Esophagus muscularis mucosa (tissue), 4 donors: Measurements from ENCODE around the gene SMCO4. TPM values are rescaled to one million over a fixed set of nuclear protein-coding genes. Genes with fewer than 3 reads are reported as not detected.

Experiments used
- DNase-seq: peaks from one replicate; pipeline ENCODE4 v3.0.0-alpha.2; 2017; ENCODE audit errors: extremely low spot score
- H3K27ac ChIP-seq, 4 donors: fragments of 200-600 bp; sonication (generic); replicated peaks in 1 of 4; 1 replicate in 3 of 4; 2 replicates in 1 of 4; pipeline ENCODE4 v1.5.1; 2016 to 2019; ENCODE audit warnings: mild to moderate bottlenecking in 1 of 4
- H3K27me3 ChIP-seq, 4 donors: fragments of 200-600 bp; sonication (generic); one replicate each; pipeline versions ENCODE4 v1.5.1 to v1.6.0; 2016 to 2019
- H3K36me3 ChIP-seq, 4 donors: fragments of 200-600 bp; sonication (generic); one replicate each; pipeline ENCODE4 v1.5.1; 2016 to 2019
- H3K4me1 ChIP-seq, 4 donors: fragments of 200-600 bp; sonication (generic); one replicate each; pipeline ENCODE4 v1.5.1; 2016 to 2019
- H3K4me3 ChIP-seq, 4 donors: fragments of 200-600 bp; sonication (generic); 1 replicate in 2 of 4; 2 replicates in 2 of 4; pipeline ENCODE4 v1.5.1; 2016 to 2019; ENCODE audit warnings: mild to moderate bottlenecking in 4 of 4, moderate library complexity in 1 of 4
- H3K9me3 ChIP-seq, 4 donors: fragments of 200-600 bp; sonication (generic); 1 replicate in 3 of 4; 2 replicates in 1 of 4; pipeline ENCODE4 v1.5.1; 2016 to 2019
- CTCF ChIP-seq, 3 experiments: fragments of 200-600 bp in 2 of 3; fragments of 450-650 bp in 1 of 3; sonication (generic) in 2 of 3; IDR thresholded peaks; one replicate each; pipeline ENCODE4 v1.5.1; 2017 to 2019; ENCODE audit warnings: antibody characterized with exemption in 3 of 3, mild to moderate bottlenecking in 2 of 3, moderate library complexity in 1 of 3
- EP300 ChIP-seq: sonication (generic); formaldehyde crosslinking; IDR thresholded peaks from one replicate; pipeline ENCODE4 v1.6.1; 2017; ENCODE audit warnings: antibody characterized with exemption
- POLR2A ChIP-seq: fragments of 450-650 bp; IDR thresholded peaks from one replicate; pipeline ENCODE4 v1.6.1; 2017; ENCODE audit warnings: antibody characterized with exemption, moderate library complexity, mild to moderate bottlenecking, low read depth
- POLR2AphosphoS5 ChIP-seq, 2 donors: sonication (generic); formaldehyde crosslinking; IDR thresholded peaks; one replicate each; pipeline ENCODE4 v1.6.1; 2017; ENCODE audit warnings: antibody characterized with exemption in 2 of 2
- WGBS: methylation state at CpG from one replicate; pipeline ENCODE4 v1.1.5; 2018; 5-methylcytosine and 5-hydroxymethylcytosine counted together
- intact Hi-C: fragments of 100-400 bp; cut with DNase I; formaldehyde crosslinking; loops from one replicate; pipeline ENCODE4 v1.15.1; 2023
- total RNA-seq, 4 donors: library from RNA; depleted of rRNA; stranded (reverse); fragments of >200 nt; gene quantifications; one replicate each; pipeline versions ENCODE4 v1.1.0 to v1.2.1, GENCODE V29; 2016

SMCO4 gene
- total RNA-seq, 4 donors from 2014 or later = 6.2 to 18.6 (median 10.3) TPM

- TF ChIP-seq POLR2AphosphoS5 (IDR thresholded peaks at IDR 0.05) (no peak), POLR2A (no peak), CTCF (IDR thresholded peaks at IDR 0.05) (no peak), EP300 (no peak)
- H3K27me3 ChIP-seq = no peaks in the 10 kb centered on the region
- no peaks in the 10 kb centered on the region for H3K36me3 ChIP-seq
- DNase-seq = peak; percentile 90
- peaks cover 0 to 11% (median 0%) of the 10 kb centered on the region in 4 donors for H3K9me3 ChIP-seq
- peaks cover 8 to 15% (median 12%) of the 10 kb centered on the region in 4 donors for H3K4me1 ChIP-seq
- WGBS = 94% methylated on average over 2 of the region's 2 CpGs
- no peak overlapping the region for H3K4me3 ChIP-seq
- intact Hi-C loops = no loop called here
- no peak overlapping the region for H3K27ac ChIP-seq
Observed at GRCh38 chr11:93574638-93575220, 31.5 kb upstream of the SMCO4 start.

GRCh38 chr11:93573184-93573583, 30.0 kb upstream of the SMCO4 start:
- no peaks in the 10 kb centered on the region for H3K36me3 ChIP-seq
- H3K27me3 ChIP-seq = no peaks in the 10 kb centered on the region
- 95% methylated on average over 1 of the region's 1 CpG for WGBS
- no peak for TF ChIP-seq POLR2A
- TF ChIP-seq POLR2AphosphoS5 (IDR thresholded peaks at IDR 0.05) = no peak
- no peak for TF ChIP-seq CTCF (IDR thresholded peaks at IDR 0.05)
- no peak for TF ChIP-seq EP300
- H3K27ac ChIP-seq = no peak overlapping the region
- H3K4me1 ChIP-seq = peaks cover 10 to 16% (median 15%) of the 10 kb centered on the region in 4 donors
- DNase-seq = peak; percentile 42
- no peak overlapping the region for H3K4me3 ChIP-seq
- H3K9me3 ChIP-seq = no peaks in the 10 kb centered on the region
- intact Hi-C loops = no loop called here

GRCh38 chr11:93572621-93573020, 29.4 kb upstream of the SMCO4 start:
- no peak for DNase-seq
- 79% methylated on average over 3 of the region's 3 CpGs for WGBS
- Histone ChIP-seq H3K9me3 (no peaks in the 10 kb centered on the region), H3K27ac (no peak overlapping the region), H3K4me1 (peaks cover 16 to 22% (median 20%) of the 10 kb centered on the region in 4 donors), H3K36me3 (no peaks in the 10 kb centered on the region), H3K27me3 (no peaks in the 10 kb centered on the region), H3K4me3 (no peak overlapping the region)
- intact Hi-C loops = no loop called here
- TF ChIP-seq EP300 (no peak), POLR2AphosphoS5 (IDR thresholded peaks at IDR 0.05) (no peak), CTCF (IDR thresholded peaks at IDR 0.05) (no peak), POLR2A (no peak)

GRCh38 chr11:93572171-93572570, 29.0 kb upstream of the SMCO4 start:
- Histone ChIP-seq H3K27me3 (no peaks in the 10 kb centered on the region), H3K4me3 (no peak overlapping the region), H3K4me1 (peaks cover 19 to 26% (median 25%) of the 10 kb centered on the region in 4 donors), H3K36me3 (no peaks in the 10 kb centered on the region), H3K9me3 (no peaks in the 10 kb centered on the region), H3K27ac (no peak overlapping the region)
- intact Hi-C loops = no loop called here
- WGBS = 86% methylated on average over 1 of the region's 1 CpG
- TF ChIP-seq POLR2A (no peak), POLR2AphosphoS5 (IDR thresholded peaks at IDR 0.05) (no peak)
- no peak for DNase-seq

- 92% methylated on average over 7 of the region's 7 CpGs for WGBS
Observed at GRCh38 chr11:93571612-93572011, 28.4 kb upstream of the SMCO4 start.

More at GRCh38 chr11:93571612-93572011, 28.4 kb upstream of the SMCO4 start:
- H3K27me3 ChIP-seq = no peaks in the 10 kb centered on the region
- H3K9me3 ChIP-seq = no peaks in the 10 kb centered on the region
- no peak for DNase-seq
- TF ChIP-seq POLR2A (no peak), CTCF (IDR thresholded peaks at IDR 0.05) (no peak), EP300 (no peak), POLR2AphosphoS5 (IDR thresholded peaks at IDR 0.05) (no peak)
- H3K36me3 ChIP-seq = no peaks in the 10 kb centered on the region
- H3K27ac ChIP-seq = no peak overlapping the region
- H3K4me1 ChIP-seq = peaks cover 20 to 28% (median 27%) of the 10 kb centered on the region in 4 donors
- no peak overlapping the region for H3K4me3 ChIP-seq
- intact Hi-C loops = no loop called here
